HG03175 (cell line): Measurements from ENCODE around the gene YY1.

Experiments used
- ATAC-seq: cut with Tn5 transposase; IDR thresholded peaks from one replicate; pipeline ENCODE4 v1.9.1; 2021; ENCODE audit warnings: mild to moderate bottlenecking, moderate library complexity; ENCODE audit not compliant: unreplicated experiment

YY1 gene

DNA sequence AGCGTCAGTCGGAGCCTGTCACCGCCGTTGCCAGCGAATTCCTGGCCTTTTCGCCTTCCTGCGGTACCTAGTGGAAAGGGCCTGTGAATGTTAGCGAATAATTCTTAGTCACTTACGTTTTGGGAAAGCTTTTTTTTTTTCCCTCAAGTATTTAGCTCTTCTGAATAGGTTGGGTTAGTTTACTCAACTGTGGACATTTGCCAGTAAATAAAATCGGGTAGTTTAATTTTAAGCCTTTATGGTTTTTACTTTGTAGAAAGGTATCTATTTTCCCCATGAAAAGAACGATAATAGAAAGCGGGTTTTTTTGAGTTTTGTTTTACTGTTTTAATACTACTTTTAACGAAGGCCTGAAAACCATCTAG, 1.7 kb downstream of the YY1 start:
- ATAC-seq, result no peak

DNA sequence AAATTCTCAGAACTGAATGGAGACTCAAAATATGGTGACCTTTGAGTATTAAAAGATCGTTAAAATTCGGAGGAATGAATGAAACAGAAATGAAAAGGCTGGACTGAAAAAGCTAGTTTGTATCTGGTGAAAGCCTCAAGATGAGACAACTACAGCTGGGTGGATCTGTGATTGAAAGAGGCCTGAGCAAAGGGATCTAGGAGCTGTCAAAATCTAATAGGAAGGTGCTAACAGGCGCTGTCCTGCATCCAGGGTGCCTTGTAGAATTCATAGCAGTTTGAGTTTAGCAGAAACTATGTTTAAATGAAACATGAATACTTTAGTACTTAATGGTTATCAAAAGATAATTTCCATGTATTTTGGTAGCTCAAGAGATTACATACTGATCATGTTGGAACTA, 2.3 kb downstream of the YY1 start:
- ATAC-seq, result no peak

DNA sequence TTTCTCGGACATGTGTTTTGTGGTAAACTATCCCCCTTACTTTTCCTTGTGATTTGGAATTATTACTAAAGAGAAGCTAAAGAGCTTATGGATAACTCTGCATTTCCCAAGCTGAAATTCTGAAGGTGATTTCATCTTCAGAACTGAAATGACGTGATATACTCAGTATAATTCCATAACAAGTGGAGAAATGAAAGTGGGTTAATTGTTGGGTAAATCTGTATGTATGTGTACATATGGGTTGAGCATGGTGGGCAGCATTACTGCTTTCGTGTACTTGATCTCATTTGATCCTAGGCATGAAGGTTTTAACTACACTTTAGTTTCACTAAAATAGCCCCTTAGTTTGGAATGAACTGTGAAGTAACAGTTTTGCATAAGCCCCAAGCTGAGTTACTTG, 4.1 kb downstream of the YY1 start:
- no peak for ATAC-seq

DNA sequence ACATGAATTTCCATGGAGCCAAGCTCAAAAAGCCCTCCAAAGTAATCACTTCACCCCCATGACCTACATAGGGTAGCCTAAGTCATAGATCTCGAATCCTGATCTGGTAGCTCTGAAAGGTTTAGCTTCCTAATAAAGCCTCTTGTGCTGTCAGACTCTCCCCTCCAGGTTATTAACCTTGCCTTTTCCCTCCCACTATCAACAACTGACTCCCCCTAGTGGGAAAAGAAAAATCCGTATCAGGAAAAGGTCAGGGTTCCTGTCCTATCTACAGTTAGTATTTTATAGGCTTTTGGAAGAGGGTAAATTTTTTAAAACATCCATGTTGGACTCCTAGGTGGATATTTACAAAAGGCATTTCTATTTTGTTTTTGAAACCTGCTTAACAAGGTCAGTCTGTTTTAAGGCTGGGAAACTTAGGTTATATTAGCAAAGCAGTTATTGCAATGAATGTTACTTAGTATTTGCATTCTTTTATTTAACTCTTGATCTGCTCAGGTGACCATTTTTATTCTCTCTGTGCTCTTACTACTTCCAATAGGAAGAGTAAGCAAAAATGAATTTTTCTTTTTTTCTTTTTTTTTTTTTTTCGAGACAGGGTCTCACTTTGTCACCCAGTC, 8.0 kb downstream of the YY1 start:
- no peak for ATAC-seq

DNA sequence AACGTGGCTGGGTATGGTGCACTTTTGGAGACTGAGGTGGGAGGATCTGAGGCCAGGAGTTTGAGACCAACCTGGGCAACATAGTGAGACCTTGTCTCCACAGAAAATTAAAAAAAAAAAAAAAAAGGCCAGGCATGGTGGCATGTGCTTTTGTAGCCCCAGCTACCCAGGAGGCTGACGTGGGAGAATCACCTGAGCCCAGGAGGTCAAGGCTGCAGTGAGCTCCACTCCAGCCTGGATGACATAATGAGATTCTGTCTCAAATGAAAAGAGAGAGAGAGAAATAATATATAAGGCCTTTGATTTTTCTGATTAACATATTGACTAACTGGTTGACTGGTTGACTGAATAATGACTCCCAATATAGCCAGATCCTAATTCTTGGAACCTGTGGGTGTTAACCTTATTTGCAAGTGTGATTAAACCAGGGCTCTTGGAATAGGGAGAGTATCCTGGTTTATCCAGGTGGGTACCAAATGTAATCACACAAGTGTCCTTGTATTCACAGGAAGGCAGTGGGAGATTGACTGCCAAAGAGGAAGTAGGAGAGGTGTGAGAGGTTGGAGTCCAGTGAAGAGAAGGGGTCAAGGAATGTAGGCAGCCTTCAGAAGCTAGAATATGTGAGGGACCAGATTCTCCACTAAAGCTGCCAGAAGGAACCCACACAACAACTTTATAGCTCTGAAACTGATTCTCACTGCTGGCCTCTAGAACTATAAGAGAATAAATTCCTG, 12.0 kb downstream of the YY1 start:
- no peak for ATAC-seq

DNA sequence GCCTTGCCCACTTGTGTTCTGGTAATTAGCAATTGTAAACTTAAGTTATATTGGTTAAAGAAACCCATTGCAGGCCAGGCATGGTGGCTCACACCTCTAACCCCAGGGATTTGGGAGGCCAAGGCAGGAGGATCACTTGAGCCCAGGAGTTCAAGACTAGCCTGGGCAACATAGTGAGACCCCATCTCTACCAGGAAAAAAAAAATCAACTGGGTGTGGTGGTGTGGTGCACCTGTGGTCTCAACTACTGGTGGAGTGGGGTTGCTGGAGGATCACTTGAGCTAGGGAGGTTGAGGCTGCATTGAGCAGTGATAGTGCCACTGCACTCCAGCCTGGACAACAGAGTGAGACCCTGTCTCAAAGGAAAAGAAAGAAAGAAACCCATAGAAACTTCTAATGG, 13.7 kb downstream of the YY1 start:
- no peak for ATAC-seq

DNA sequence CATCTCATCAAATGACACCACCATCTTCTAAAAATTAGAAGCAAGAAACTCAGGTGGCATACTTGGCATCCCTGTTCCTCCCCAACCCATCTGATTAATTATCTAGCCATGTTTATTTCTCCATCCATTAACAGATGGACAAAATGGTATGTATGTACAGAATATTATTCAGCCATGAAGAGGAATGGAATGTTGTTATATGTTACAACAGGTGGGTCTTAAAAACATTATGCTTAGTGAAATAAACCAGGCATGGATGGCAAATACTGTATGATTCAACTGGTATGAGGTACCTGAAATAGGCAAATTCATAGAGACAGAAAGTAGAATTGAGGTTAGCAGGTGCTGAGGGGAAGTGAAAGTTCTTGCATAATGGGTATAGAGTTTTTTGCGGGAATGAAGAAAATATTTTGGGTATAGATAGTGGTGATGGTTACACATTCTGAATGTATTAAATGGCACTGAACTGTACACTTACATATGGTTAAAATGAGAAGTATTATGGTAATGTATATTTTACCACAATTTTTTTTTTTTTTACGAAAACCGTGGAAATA, 17.5 kb downstream of the YY1 start:
- peak; percentile 87 for ATAC-seq

DNA sequence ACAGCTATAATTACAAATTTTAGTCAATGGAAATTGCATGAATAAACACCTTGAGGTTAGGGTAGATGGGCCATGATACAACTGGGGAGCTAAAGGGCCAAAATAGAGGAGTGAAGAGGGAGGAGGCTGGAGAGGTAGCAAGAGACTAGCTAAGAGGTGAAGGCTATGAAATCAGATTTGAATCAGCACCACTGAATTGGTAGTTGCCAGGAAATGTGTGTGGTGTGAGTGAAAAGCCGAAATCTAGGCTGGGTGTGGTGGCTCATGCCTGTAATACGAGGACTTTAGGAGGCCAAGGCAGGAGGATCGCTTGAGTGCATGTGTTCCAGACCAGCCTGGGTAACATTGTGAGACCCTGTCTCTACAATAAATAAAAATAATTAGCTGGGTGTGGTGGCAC, 22.7 kb downstream of the YY1 start:
- no peak for ATAC-seq

DNA sequence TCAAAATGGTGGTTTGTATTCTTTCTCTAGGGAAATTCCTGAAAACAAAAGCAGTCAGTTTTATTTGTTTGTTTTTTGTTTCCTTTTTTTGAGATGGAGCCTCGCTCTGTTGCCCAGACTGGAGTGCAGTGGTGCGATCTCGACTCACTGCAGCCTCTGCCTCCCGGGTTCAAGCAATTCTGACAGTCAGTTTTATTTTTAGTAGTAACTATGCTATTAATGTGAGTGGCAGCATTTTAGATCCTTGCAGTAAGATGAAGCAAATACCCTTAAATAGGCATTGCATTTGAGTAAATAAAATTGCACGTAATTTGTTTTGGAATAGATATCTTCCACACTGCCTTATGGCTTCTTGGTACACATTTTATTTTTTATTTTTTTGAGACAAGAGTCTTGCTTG, 23.6 kb downstream of the YY1 start:
- ATAC-seq, result no peak

DNA sequence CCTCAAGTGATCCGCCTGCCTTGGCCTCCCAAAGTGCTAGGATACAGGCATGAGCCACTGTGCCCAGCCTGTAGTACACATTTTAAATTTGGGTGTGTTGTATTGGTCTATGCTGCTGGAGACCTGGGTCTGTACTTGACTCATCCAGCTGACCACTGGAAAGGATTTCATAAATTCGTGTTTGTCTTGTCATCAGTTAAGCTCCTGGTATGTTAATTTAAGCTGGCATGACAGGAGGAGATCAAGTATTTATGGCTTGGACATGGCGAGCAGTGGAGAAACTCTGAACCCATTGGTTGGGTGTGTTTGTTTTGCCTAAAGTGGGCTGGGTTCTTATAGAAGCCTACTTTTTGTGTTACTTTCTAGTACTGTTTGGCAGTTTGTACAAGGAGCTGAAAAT, 24.2 kb downstream of the YY1 start:
- ATAC-seq, result no peak

DNA sequence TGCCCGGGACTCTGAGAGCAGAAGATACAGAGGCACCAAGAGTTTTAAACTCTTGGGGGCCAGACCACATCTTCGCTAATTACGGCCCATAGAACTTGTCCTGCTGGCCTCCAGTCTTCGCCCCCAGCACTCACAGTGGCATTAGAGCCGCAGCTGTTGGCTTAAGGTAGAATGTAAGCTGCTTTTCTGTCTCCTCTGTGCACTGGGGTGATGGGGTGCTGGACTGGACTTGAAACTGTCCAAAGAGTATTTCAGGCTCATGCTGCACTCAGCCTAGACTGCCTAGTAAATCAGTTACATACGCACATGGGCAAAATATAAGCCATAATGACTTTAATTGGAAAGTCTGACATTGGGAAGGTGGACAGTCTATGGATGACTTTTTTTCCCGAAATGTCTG, 29.0 kb downstream of the YY1 start:
- no peak for ATAC-seq

DNA sequence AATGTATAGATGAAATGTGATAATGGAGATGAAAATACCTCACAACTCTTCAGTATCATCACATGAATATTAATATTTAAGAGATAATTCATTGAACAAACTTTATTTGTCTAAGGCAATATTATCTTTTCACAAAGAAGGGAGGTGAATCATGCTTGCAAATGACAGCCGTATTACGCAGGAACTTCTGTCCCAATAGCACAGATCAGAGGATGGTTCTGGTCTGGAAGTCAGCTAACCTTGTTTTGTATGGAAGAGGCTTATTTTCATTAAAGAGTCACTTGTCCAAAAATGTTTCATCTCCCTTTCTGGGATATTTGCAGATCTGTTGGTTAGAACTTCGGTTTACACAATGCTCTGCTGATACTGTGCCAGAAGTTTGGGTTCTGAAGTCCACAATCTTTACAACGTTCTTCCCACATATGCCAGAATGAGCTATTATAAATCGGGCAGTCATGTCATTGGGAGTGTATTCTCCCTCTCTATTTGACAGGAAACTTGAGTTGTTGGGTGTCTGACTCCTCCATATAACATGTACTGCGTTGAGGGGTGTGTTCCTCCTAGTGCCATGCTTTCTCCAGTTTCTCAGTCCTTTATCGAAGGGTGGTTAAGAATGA, 29.8 kb downstream of the YY1 start:
- no peak for ATAC-seq

DNA sequence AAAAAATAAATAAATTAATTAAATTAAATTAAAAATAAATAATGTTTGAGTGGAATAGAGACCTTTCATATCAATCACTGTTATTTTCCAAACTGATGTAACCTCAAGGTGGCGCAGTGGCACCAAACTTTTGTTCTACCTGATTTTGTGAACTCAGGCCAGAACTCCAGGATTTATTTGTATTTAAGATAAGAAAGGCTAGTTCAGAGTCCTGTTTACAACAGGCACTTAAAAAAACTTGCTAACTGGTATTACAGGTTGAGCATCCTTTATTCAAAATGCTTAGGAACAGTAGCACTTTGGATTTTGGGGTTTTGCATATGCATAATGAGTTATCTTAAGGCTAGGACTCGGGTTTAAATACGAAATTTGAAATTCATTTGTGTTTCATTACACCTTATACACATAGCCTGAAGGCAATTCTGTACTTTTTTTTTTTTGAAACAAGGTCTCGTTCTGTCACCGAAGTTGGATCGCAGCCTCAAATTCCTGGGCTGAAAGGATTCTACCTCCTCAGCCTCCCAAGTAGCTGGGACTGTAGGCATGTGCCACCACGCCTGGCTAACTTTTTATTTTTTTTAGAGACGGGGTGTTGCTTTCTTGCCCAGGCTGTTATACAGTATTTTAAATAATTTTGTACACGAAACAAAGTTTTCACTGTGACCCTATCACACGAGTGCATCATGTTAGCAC, 32.4 kb downstream of the YY1 start:
- ATAC-seq, result no peak

DNA sequence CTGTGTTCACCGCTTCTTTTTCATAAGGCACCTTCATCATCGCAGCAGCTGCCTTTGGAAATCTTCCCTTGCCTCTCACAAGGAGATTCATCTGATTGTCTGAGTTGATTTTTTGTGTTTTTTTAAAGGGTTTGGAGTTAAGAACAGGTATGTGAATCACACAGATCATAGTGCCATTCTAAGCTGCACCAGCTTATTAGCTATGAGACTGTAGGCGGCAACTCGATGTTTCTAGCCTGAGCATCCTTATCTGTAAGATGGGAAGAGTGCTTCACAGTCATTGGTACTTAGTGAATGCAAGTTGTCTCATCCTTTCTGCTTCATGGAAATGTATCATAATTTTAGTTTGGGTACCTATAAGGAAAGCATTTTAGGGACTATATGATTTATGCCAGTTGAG, 35.3 kb downstream of the YY1 start:
- no peak for ATAC-seq

DNA sequence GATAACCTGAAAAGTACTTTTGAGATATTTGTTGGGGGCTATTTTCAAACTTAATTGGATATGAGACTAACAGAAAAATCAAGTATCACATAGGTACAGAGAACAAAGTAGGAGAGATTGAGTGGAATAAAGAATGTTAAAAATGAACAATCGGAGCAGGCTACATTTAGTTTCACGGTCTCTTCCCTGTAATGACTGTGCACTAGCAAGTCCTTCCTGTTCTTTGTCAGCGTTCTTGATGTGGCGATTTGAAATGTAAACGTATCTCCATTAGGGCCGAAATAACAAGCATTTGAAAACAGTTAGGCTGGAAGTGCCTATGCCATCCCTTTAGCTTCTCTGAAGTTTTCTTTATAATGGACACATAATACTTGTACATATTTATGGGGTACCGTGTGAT, 36.3 kb downstream of the YY1 start:
- no peak for ATAC-seq

DNA sequence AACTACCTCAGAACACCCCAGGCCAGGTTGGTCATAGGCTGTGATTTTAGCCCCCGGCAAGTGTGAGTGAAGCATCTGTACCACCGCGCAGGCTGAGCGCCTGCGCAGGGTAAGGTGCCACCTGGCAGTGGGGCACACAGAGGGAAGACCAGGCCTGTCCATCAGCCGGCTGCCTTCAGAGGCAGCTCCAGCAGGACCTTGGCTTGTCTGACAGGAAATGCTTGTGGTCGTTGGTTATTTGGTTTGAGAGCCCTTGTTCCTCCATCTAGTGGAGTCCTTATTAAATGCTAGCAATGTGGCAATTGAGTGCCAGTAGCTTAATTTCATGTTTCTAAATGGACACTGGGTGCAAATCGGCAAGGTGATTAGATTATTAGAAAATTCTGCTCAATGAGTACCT, 39.8 kb downstream of the YY1 start:
- peak; percentile 58 for ATAC-seq

DNA sequence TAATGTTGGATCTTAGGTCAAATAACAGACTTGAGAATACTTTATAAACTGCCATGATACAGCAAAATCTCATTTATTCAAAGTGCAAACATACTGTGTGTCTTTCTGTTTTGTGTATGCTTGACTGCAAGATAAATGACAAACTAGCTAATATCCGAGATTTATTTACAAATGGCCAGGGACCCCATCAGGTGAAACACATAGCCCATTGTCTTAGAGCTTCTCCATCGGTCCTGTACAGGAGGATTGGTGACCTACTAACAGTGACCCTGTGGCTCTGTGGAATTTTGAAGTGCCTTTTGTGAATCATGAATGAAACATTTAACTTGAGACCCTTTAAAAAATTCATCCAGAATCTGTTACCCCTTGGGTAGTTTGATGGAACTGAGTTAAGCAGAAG, 40.2 kb downstream of the YY1 start:
- ATAC-seq, result no peak

DNA sequence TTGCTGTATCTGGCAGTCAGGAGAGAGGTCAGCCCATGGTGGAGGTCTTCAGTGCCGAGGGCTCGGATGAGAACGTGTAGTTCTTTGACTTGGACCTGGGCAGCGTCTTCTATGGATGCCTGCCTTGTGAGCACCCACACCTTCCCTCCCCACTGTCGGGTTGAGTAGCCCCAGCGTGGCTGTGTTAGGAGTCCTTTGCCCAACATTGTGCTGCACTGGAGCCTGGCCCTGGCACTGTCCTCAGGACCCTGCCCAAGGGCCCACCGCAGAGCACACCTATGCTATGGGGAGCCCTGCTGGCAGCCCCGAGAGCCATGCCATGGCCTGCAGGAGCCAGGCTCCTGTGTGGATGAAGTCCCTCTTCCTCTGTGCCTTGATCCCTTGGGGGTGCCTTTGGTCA, 40.6 kb downstream of the YY1 start:
- ATAC-seq, result no peak

DNA sequence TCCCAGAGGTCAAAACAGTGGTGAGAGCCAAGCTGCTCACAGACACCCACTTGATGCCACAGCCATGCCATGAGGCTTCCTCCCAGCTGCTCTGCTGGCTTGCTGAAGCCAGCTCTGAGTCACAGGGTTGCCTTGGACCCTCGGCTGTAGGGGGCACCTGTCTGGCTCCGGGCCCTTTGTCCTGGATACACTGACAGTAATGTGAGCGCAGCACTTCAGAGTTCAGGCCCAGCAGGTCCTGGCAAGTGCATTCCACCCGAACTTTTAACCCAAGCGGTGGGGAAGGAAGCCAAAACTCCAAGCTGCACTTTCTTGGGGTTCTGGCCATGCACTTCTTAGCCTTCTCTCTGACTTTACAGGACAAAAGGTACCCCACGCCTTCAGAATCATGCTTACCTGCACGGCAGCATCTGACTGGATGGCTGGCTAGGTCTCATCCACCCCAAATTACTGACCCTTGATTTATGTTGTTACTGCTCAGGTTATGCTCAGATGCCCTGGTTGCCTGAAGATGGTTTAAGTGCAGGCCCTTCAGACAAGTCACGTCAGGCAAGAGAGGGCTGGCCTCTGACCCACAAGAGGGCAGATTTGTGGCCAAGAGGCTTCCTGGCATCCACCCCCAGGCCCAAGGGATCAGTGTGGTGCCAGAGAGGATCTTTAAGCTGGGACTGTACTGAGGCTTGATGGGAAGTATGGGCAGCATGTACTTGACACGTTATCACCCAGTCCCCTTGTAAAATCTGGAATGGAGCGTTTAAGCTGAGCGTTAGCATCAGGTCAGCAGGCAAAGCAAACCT, 42.5 kb downstream of the YY1 start:
- no peak for ATAC-seq

DNA sequence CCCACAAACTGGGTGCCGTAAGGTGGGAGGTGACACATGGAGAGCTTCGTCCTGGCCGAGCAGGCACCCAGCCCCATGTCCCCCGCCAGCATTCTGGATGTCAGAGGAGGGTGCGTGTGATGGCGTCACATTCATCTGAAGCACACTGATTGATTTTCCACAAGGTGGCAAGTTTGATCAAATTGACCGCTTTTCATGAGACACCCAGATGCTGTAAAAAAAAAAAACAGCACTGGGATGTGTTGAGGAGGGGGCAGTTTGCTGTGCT, 43.1 kb downstream of the YY1 start:
- no peak for ATAC-seq

DNA sequence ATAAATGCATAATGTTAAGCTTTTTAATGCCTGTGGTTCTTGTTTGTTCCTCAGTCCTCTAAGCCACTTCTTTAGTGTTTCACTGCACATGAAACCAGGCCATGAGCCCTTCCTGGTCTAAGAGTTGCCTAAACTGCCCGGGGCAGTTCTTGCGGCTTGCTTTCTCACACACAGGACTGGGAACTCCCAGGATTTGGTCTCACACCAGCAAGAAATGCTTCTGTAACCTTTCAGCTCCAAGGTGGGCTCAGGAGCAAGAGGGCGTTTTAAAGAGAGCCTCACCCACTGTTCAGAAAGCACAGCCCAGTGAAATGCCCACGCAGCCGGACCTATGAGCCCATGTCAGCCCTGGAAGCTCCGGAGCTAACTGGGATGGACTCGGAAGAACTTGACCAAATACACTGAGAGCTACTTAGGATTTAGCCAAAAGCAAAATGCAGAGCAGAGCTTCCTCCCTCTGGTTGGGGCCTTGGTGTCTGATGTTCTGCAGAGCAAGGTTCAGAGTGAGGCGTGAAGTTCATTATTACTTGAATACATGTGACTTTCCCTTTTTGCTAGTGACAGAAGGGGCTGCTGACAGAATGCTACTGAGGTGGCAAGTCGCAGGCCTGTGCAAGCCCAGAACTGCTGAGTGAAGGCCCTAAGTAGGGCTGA, 43.9 kb downstream of the YY1 start:
- no peak for ATAC-seq
